Heart left ventricle (tissue), 13 donors: ENCODE data around the gene PLA2G4F.

Experiments used
- CTCF ChIP-seq, 12 donors: fragments of 200-600 bp; sonication (generic) in 4 of 12; IDR thresholded peaks; one replicate each; pipeline versions ENCODE4 v1.5.0 to v1.8.0; 2018 to 2022; ENCODE audit warnings: antibody characterized with exemption in 12 of 12, mild to moderate bottlenecking in 5 of 12
- POLR2A ChIP-seq, 2 donors: fragments of 450-650 bp; IDR thresholded peaks; one replicate each; pipeline ENCODE4 v1.6.1; 2017; ENCODE audit warnings: antibody characterized with exemption in 2 of 2, mild to moderate bottlenecking in 2 of 2, moderate library complexity in 2 of 2
- donor health status: ischemic (EF 13 %, LVEDD 7.1; RV severe dilation, severe dysfunction).
- donor health status: DM: no; HTN: yes; CAD: no.
- donor health status: DM: no; HTN: no; CAD: no.
- donor health status: ischemic (EF 25% LVEDD 6.9; RV normal size, moderate dysfunction).
- donor health status: ischemic (EF 25% LVEDD 5.7; RV mildly dilated, moderate dysfunction).
- donor health status: ischemic (EF 35%, LVEDD 5.7; RV mildly dilated, moderate dysfunction).
- donor health status: nonischemic (EF 11% LVEDD 7.7; RV severe dilation, severe dysfunction).
- donor health status: DM: yes; HTN: yes; CAD: no.
- donor health status: PGD.
- donor health status: ischemic (EF 29% LVEDD 5.4; RV normal size, mild dysfunction).
- donor health status: nonischemic (EF 23%, LVEDD 6.1; RV moderate dilation, normal function).

- no peak for TF ChIP-seq CTCF (IDR thresholded peaks at IDR 0.05)
- TF ChIP-seq POLR2A (IDR thresholded peaks at IDR 0.05) = no peak
Observed at GRCh38 chr15:42171795-42172194, 15.4 kb upstream of the PLA2G4F start.
